Endodermal cell (in vitro differentiated cells): ENCODE data around the gene TTC28. TPM values are rescaled to one million over a fixed set of nuclear protein-coding genes. Genes with fewer than 3 reads are reported as not detected.

Source experiments
- DNase-seq: peaks from one replicate; pipeline ENCODE4 v3.0.0-alpha.2; 2017
- H3K27ac ChIP-seq: 2 replicates; pipeline ENCODE4 v1.5.1; 2013; ENCODE audit warnings: mild to moderate bottlenecking, low read depth, low read length, moderate library complexity
- H3K27me3 ChIP-seq: 2 replicates; pipeline ENCODE4 v1.6.1; 2013; ENCODE audit warnings: mild to moderate bottlenecking, low read length, moderate library complexity; ENCODE audit not compliant: insufficient read depth, control insufficient read depth, poor library complexity, severe bottlenecking
- H3K36me3 ChIP-seq: 2 replicates; pipeline ENCODE4 v1.7.0; 2013; ENCODE audit warnings: mild to moderate bottlenecking, low read length, moderate library complexity; ENCODE audit not compliant: control insufficient read depth, insufficient read depth
- H3K4me1 ChIP-seq: one replicate; pipeline ENCODE4 v1.7.0; 2013; ENCODE audit warnings: low read length; ENCODE audit not compliant: control insufficient read depth, insufficient read depth
- H3K4me3 ChIP-seq: 2 replicates; pipeline ENCODE4 v1.5.1; 2013; ENCODE audit warnings: mild to moderate bottlenecking, low read length, moderate library complexity
- H3K9ac ChIP-seq: 2 replicates; pipeline ENCODE4 v1.6.1; 2013; ENCODE audit warnings: mild to moderate bottlenecking, low read length, moderate library complexity; ENCODE audit not compliant: poor library complexity, severe bottlenecking; ENCODE audit errors: extremely low read depth
- H3K9me3 ChIP-seq: 2 replicates; pipeline ENCODE4 v1.6.1; 2013; ENCODE audit warnings: mild to moderate bottlenecking, low read length, moderate library complexity; ENCODE audit not compliant: control insufficient read depth
- H3K27ac Mint-ChIP-seq: 2 replicates; pipeline ENCODE4 v1.8.0; 2020; ENCODE audit warnings: mixed read lengths
- H3K27me3 Mint-ChIP-seq: 2 replicates; pipeline ENCODE4 v1.8.0; 2021; ENCODE audit warnings: mild to moderate bottlenecking, mixed read lengths; ENCODE audit not compliant: insufficient read depth
- H3K36me3 Mint-ChIP-seq: 2 replicates; pipeline ENCODE4 v1.8.0; 2020; ENCODE audit warnings: low read depth, mixed read lengths
- H3K4me1 Mint-ChIP-seq: 2 replicates; pipeline ENCODE4 v1.8.0; 2020; ENCODE audit warnings: mixed read lengths
- H3K4me3 Mint-ChIP-seq: 2 replicates; pipeline ENCODE4 v1.8.0; 2020; ENCODE audit warnings: mild to moderate bottlenecking, moderate library complexity, mixed read lengths
- H3K9me3 Mint-ChIP-seq: 2 replicates; pipeline ENCODE4 v1.8.0; 2020; ENCODE audit warnings: mild to moderate bottlenecking, mixed read lengths
- CTCF ChIP-seq: fragments of 200-600 bp; sonication (generic); conservative IDR thresholded peaks from 2 replicates; pipeline ENCODE4 v1.5.0; 2021; ENCODE audit warnings: antibody characterized with exemption, mild to moderate bottlenecking
- WGBS, 2 experiments: methylation state at CpG; one replicate each; pipeline versions ENCODE4 v1.1.5 to v1.1.7; 2013; ENCODE audit warnings: missing lambda C conversion rate in 2 of 2, mixed read lengths in 1 of 2; ENCODE audit not compliant: insufficient coverage in 1 of 2, insufficient read length in 1 of 2; 5-methylcytosine and 5-hydroxymethylcytosine counted together
- total RNA-seq, 2 donors: library from RNA; stranded (reverse); fragmentation: NEBNext Ultra II Directional in 1 of 2; extraction: Animal tissue kit (Norgen Biotek cat#: 25700) in 1 of 2; gene quantifications; 2 replicates in 1 of 2; 3 replicates in 1 of 2; pipeline ENCODE4 v1.2.1, GENCODE V29; 2021

The TTC28 gene
- total RNA-seq, 2 donors from 2014 or later: 28.6 to 34.0 TPM

DNA sequence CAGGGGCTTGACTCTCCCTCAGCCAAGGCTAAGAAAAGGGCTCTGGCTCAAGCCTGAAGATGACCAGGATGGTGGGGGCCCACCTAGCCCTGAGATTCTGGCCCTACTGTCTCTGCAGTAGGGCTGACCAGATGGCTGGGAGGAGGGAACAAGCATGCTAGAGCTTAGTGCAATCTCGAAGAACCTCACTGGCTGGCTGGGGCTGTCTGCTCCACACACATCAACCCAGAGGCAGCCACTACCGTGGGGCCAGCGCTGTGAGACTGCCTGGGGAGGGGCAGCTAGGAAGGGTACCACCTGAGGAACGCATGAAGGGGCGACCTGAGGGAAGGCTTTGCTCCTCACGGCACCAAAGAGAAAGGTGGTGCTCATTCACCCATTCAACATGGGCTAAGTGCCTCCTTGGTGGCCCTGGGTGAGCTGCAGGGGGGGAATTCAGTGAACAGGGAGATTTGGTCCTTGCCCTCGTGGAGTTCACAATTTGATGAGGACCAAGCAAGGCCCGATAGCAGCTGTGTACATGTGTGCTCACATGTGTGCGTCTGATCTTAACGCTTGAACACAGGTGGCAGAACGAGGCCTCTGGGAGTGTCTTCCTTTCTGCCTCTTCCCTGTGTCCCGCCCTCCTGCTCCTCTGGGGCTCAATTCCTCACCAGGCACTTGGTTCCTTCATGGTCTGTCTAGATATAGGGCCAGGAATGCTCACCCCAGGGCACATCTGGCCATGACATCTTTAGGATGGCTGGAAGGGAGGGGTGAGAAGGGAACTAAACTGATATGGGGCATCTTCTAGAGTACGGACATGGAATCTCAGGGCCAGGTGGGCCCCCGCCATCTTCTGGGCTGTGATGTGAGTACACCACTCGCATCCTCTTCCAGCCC, 658.3 kb downstream of the TTC28 start:
- DNase-seq: no peak
- H3K27ac Mint-ChIP-seq: no peak overlapping the region

GRCh38 chr22:28019881-28020861, 659.5 kb downstream of the TTC28 start:
- Histone ChIP-seq H3K9ac (no peak overlapping the region), H3K36me3 (no peaks in the 10 kb centered on the region), H3K27ac (peak overlapping the region; percentile 52), H3K4me1 (peaks cover 5% of the 10 kb centered on the region), H3K4me3 (no peak overlapping the region), H3K27me3 (no peaks in the 10 kb centered on the region), H3K9me3 (no peaks in the 10 kb centered on the region)
- Mint-ChIP-seq H3K4me3 (no peak overlapping the region), H3K27ac (no peak overlapping the region), H3K36me3 (no peaks in the 10 kb centered on the region), H3K27me3 (peaks cover 2% of the 10 kb centered on the region), H3K4me1 (peaks cover 15% of the 10 kb centered on the region), H3K9me3 (no peaks in the 10 kb centered on the region)
- 59 to 67% methylated on average over 10 to 20 of the region's 20 CpGs for WGBS, 2 experiments
- TF ChIP-seq CTCF: peak; percentile 98
- DNase-seq: peak; percentile 94

More for the DNA sequence above, 658.3 kb downstream of the TTC28 start:
- H3K4me3 ChIP-seq: no peak overlapping the region
- no peak overlapping the region for H3K27ac ChIP-seq
- Mint-ChIP-seq H3K9me3 (no peaks in the 10 kb centered on the region), H3K27me3 (peaks cover 2% of the 10 kb centered on the region), H3K4me3 (no peak overlapping the region), H3K36me3 (no peaks in the 10 kb centered on the region), H3K4me1 (peaks cover 16% of the 10 kb centered on the region)
- no peaks in the 10 kb centered on the region for H3K9me3 ChIP-seq
- peaks cover 5% of the 10 kb centered on the region for H3K4me1 ChIP-seq
- no peak overlapping the region for H3K9ac ChIP-seq
- TF ChIP-seq CTCF: no peak
- 91 to 100% methylated on average over 5 to 15 of the region's 15 CpGs for WGBS, 2 experiments
- H3K36me3 ChIP-seq: no peaks in the 10 kb centered on the region
- no peaks in the 10 kb centered on the region for H3K27me3 ChIP-seq

GRCh38 chr22:28019360-28019759, 660.3 kb downstream of the TTC28 start:
- WGBS, 2 experiments: 89 to 100% methylated on average over 1 to 8 of the region's 8 CpGs
- H3K27ac ChIP-seq: no peak overlapping the region
- H3K4me1 ChIP-seq: peaks cover 5% of the 10 kb centered on the region
- no peaks in the 10 kb centered on the region for H3K36me3 Mint-ChIP-seq
- no peak overlapping the region for H3K4me3 ChIP-seq
- H3K27me3 Mint-ChIP-seq: peaks cover 2% of the 10 kb centered on the region
- H3K9me3 Mint-ChIP-seq: no peaks in the 10 kb centered on the region
- H3K9ac ChIP-seq: no peak overlapping the region
- no peaks in the 10 kb centered on the region for H3K36me3 ChIP-seq
- TF ChIP-seq CTCF: no peak
- no peak overlapping the region for H3K27ac Mint-ChIP-seq
- no peaks in the 10 kb centered on the region for H3K27me3 ChIP-seq
- no peak for DNase-seq
- H3K4me3 Mint-ChIP-seq: no peak overlapping the region
- peaks cover 13% of the 10 kb centered on the region for H3K4me1 Mint-ChIP-seq
- no peaks in the 10 kb centered on the region for H3K9me3 ChIP-seq
